HG03280 (cell line): ENCODE results near the gene FAM53A.

ENCODE experiments used
- ATAC-seq: cut with Tn5 transposase; IDR thresholded peaks from one replicate; pipeline ENCODE4 v1.9.1; 2021; ENCODE audit warnings: mild to moderate bottlenecking, moderate library complexity; ENCODE audit not compliant: unreplicated experiment

Gene FAM53A, protein sequence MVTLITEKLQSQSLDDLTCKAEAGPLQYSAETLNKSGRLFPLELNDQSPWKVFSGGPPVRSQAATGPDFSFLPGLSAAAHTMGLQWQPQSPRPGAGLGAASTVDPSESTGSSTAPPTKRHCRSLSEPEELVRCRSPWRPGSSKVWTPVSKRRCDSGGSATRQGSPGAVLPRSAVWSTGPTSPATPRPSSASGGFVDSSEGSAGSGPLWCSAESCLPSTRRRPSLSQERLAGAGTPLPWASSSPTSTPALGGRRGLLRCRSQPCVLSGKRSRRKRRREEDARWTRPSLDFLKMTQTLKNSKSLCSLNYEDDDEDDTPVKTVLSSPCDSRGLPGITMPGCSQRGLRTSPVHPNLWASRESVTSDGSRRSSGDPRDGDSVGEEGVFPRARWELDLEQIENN

DNA sequence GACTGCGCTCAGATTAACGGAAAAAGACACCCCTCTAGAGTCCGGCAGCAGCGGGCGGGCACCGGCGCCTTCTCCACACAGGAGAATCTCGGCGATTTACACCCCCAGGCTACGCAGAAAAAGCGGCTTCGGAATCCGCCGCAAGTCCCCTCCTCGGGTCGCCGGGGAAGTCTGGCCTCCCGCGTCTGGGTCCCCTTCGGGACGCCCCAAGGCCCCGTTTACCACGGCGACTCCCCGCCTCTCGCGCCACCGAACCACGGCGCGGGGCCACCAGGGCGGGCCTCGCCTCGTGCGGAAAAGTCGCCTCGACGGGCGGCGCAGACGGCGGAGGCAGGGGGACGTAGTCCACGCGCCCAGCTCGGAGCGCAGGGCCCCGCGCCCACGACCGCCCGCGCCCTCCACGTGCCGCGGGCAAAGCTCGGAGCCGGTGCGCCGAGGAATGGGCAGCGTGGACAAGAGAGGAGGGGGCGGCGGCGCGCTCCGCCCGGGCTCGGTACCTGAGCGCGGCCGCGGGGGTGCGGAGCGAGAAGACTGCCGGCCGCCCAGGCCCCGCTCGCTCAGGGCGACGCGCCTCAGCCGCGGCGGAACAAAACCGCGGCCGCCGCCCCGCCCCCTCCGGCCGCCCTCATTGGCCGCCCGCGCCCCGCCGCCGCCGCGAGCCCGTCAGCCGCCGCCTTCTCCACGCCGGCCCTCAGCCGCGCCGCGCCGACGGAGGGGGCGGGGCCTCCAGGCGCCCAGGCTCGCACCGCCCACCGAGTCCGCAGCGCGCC is at the start of gene FAM53A:
FAM53A (minus strand) TSS at position 578 of the 770 bp plus-strand sequence. CDS start 15,572 bp downstream, outside the sequence.
- peak; percentile 93 for ATAC-seq

DNA sequence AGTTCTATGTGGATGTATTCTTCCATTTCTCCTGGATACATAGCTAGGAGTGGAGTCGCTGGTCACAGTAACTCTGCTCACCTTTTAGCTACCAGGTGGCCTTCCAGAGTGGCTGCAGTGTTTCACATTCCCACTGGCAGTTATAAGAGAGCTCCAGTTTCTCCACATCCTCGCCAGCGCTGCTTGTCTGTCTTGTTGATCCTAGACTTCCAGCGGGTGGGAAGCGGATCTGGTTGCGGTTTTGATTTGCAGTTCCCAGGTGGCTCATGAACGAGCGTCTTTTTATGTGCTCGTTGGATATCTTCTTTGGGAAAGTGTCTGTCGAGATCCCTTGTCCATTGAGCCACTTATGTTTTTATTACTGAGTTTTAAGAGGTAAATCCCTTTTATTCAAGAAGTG is 48.8 kb upstream of the FAM53A start:
- no peak for ATAC-seq

DNA sequence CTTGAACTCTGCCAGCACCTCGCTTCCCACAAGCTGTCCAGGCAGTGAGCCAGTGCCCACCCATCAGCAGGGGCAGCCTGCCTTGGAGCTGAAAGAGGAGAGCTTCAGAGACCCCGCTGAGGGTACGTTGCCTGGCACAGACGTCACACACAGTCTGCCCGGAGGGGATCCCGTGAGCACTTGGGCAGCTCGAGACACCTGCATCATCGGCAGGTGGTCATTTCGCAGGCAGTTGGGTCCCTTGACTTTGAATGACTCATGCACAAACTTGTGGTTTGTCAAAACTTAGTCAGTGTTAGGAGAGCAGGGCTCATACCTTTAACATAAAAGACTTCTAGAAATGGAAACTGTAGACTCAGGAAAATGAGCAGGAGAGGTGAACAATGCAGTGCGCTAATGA is 47.1 kb upstream of the FAM53A start:
- ATAC-seq: no peak

DNA sequence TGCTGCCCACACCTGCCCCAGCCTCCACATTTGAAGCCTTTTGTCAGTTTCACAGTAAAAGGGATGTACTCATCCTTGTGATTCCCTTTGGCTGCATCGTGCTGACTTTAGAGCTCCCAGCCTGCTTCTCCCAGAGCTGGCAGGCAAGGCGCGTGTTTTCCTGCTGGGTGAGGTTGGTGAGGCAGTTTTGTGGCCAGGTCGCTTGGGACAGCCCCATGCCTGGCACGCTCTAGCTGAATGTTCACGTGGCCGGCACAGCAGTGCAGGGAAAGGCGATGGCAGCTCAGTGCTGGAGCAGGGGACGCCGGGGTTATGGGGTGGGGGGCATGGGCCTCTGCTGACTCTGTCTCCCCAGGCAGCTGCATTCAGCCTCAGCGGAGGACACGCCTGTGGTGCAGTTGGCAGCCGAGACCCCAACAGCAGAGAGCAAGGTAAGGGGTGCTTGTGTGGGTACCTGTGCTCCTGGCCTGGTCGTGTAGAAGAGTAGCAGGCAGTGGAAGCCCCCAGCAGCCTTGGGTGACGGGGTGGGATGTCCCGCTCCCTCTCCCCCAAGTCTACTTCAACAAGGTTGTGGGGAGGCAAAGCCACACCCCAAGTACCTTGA is 46.5 kb upstream of the FAM53A start:
- no peak for ATAC-seq

DNA sequence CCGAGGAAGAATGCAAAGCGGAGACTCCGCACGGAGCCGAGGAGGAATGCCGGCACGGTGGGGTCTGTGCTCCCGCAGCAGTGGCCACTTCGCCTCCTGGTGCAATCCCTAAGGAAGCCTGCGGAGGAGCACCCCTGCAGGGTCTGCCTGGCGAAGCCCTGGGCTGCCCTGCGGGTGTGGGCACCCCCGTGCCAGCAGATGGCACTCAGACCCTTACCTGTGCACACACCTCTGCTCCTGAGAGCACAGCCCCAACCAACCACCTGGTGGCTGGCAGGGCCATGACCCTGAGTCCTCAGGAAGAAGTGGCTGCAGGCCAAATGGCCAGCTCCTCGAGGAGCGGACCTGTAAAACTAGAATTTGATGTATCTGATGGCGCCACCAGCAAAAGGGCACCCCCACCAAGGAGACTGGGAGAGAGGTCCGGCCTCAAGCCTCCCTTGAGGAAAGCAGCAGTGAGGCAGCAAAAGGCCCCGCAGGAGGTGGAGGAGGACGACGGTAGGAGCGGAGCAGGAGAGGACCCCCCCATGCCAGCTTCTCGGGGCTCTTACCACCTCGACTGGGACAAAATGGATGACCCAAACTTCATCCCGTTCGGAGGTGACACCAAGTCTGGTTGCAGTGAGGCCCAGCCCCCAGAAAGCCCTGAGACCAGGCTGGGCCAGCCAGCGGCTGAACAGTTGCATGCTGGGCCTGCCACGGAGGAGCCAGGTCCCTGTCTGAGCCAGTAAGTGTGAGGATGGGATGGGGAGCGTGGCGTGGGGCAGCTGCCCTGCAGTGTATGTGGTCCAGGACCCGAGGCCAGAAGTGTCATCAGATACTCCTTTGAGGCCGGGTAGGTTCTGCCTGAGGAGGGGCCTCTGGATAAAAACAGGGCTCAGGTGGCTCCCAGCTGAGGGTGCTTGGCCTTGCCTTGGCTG is 44.2 kb upstream of the FAM53A start:
- no peak for ATAC-seq

DNA sequence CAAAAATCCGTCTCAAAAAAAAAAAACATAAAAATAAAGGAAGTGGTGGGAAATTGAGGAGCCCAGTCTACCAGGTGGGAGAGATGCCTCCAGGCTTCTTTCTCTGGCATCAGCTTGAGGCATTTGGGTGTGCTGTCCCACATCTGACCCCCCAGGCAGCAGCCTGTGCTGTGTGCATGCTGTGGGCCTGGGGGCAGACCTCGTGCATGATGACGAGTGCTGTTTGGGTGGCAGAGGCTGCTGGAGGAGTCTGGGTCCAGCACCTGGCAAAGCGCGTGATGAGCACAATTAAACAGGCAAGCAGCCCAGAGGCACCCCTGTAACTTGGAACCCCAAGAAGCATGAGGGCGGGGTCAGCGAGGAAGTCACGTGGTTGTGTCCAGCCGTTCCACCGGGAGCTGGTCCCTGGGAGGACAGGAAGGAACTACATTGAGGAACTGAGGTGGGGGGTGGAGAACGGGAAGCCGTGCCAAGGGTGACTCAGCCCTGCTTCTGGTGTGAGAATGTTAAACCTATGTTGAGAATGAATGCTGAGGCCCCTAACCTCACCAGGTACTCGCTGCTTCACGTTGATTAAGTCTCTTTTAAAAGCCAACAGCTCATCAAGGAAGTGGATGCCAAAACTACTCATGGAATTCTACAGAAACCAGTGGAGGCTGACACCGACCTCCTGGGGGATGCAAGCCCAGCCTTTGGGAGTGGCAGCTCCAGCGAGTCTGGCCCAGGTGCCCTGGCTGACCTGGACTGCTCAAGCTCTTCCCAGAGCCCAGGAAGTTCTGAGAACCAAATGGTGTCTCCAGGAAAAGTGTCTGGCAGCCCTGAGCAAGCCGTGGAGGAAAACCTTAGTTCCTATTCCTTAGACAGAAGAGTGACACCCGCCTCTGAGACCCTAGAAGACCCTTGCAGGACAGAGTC is 43.3 kb upstream of the FAM53A start:
- ATAC-seq: no peak

DNA sequence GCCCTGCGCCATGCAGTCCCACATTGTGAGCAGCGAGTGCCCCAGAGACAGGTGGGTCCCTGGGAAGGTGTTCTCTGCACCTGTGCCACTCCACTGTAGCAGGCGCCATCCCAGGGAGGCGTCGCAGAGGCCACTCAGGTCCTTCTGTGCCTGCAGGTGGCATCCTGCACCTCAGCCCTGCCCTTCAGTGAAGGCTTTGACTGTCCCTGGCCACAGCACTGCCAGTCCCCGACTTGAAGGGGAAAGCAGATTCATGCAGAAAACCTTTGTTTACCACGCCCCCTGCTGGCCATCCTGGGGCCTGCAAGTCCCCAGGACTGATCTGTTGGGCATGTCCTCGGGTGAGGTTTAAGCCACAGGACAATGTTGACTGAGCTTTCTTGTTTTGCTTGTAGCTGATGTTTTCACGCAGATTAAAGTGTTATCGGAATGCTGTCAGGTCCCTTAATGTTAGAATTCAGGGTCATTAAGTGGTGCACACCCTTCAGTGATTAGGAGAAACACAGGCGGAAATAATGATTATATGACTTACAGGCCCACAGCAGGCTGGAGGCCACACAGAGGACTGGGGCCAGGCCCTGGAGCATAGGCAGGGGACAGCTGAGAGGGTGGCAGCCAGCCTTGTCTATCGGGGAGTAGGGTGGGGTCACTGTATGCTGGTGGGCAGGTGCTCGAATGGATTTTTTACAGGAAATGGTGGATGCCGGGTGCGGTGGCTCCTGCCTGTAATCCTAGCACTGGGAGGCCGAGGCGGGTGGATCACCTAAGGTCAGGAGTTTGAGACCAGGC is 42.2 kb upstream of the FAM53A start:
- ATAC-seq: no peak

DNA sequence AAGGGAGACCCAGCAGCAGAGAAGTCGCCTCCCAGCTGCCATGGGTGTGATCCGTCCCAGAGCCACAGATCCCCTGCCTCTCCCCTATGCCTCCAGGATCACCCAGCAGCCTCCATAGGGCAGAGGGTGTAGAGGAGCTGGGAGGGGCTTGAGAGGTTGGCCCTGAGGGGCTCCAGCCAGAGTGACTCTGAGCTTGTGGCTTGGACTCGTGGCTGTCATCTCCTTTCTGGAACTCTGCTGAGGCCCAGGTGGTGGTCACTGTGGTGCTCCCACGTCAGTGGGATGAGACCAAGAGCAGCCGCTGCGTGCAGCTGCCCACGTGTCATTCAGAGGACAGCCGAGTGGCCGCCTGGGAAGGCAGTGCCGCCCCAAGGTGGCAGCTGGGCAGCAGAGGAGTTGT is 41.4 kb upstream of the FAM53A start:
- no peak for ATAC-seq

DNA sequence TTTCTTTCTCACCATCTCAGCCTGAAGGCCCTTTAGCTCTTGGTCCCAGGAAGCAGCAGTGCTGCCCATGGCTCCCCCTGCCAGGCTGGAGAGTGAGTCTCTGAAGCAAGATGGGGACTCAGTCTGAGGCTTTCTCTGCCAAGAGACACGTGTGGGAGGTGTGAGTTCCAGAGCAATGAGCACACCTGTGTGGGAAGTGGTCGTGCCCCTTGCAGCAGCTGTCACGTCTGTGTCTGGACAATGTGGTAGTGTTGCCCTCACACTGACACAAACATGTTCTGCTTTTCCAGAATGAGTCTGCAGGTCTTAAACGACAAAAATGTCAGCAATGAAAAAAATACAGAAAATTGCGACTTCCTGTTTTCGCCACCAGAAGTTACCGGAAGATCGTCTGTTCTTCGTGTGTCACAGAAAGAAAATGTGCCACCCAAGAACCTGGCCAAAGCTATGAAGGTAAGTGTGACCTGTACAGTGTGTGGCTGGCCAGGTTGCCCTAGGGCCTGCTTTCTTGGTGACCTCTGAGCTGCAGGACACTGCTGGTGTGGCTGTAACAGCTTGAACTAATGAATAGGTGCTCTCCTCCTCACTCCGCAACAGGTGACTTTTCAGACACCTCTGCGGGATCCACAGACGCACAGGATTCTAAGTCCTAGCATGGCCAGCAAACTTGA is 39.2 kb upstream of the FAM53A start:
- no peak for ATAC-seq

DNA sequence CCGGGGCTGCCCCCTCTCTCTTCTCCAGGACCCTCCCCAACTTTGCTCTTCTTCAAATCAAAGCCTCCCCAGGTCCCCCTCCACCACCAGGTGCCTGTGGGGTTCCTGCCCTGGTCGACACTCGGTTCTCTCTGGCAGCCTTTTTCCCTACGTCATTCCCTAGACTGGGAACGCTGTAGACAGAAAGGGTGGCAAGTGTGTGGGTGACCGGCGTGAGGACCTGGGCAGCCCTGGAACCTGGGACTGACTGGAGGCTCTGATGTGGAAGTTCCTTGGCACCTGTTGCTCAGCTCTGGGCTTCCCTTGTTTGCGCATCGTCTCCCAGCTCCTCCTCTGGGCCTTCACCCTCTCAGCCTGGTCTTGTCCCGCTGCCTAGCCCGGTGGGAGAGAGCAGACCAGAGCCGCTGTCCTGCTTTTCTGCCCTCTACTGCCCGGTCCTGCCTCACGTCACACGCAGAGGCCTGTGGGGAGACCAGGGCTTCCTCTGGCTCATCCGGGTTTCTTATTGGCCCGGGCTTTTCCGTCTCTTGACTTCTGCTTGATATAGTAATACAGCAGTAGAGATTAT is 38.5 kb upstream of the FAM53A start:
- no peak for ATAC-seq

DNA sequence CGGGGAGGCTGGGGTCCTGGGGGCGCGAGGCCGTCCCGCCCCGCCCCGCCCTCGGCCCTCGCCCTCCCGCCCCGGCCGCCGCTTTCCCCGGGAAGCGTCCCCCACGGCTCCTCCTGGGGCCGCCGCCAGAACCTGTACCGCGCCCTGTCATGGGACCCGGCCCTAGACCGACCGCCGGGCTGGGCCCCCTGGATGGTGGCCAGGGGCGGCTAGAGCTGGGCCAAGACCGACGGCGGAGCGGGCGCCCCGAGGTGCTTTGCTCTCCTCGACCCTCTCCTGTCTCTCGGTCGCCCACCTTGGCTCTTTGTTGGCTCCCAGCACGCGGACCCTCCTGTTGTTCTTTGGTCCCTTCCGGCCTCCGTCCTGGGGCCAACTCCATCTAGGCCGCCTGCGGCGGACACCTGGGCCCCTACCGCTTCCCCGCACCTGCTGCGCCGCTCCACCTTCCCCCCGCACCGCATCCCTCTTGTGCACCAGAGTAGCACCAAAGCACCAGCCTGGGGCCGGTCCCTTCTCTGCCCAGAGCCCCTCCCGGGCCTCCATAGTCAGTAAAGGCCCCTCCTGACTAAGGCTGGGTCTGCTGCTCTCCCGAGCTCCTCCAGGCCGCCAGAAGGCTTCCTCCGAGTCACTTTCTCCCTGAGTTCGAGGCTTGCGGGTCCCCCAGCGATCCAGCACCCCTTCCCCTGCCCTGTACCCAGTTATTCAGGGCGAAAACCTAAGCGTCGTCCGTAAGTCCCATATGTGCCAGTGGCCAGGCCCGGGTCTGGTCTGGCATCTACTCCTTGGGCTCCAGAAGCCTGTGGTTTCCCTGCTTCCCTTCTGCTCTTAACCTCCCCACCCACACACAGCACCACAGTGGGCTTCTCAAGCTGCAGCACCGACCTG is 37.8 kb upstream of the FAM53A start:
- ATAC-seq: peak; percentile 3

DNA sequence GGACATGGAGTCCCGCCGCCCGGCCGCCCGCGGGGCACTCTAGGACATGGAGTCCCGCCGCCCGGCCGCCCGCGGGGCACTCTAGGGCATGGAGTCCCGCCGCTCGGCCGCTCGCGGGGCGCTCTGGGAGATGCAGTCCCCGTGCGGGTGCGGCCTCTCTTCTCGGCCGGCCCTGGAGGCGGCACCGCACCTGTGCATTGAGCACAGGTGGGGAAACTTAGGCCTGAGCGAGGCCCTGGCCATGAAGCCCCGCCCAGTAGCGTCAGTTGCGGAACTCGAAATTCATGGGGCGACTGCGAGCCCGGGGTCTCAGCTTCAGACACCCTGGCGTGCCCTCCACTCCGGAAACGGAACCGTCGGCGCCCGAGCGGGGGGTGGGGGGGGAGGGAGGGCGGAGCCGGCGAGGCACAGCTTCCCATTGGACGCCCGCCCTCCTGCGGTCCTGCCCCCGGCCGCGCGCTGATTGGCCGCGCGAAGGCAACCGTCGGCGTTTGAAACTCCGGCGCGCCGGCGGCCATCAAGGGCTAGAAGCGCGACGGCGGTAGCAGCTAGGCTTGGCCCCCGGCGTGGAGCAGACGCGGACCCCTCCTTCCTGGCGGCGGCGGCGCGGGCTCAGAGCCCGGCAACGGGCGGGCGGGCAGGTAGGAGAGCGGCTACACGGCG is 37.0 kb upstream of the FAM53A start, which contains the start of the genes TACC3 and TMEM129:
TACC3 (plus strand) TSS at position 519 of the 663 bp plus-strand sequence. CDS start 1,901 bp downstream, outside the sequence.
TMEM129 (minus strand) TSS at position 321 of the 663 bp plus-strand sequence. CDS start 486 bp downstream, outside the sequence.
- ATAC-seq: peak; percentile 85

DNA sequence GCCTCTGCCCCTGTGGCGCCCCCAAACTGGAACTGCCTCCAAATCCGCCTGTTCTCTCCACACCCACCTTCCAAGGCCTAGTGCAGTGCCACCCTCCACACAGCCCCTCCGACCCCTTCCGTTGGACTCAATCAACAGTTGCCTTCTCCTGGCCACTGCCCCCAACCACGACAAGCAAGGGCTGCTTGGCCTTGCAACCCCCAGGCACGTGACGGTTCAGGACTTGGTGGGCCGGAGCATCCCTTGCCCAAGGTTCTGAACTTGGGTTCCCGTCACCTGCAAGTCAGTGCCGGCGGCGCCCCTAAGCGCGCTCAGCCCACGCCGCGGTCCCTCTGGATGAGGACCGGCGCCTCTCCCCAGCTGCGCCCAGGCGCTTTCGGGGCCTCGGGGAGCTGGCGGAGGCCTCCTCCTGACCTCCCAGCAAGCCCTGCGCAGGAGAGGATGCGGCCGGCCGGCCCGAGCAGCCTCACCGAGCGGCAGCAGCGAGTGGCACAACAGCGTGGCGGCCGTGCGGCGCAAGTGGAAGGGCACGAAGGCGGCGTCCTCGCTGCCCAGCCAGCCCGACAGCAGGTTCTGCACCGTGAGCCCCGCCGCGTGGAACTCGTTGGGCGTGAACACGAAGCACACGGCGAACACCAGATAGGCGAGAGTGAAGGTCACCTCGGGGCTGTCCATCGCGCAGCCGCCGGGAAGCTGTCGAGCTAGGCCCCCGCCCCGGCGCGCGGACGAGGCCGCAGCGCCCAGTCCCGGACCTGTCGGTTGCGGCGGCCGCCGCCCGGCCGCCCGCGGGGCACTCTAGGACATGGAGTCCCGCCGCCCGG is 36.3 kb upstream of the FAM53A start:
- peak; percentile 16 for ATAC-seq

DNA sequence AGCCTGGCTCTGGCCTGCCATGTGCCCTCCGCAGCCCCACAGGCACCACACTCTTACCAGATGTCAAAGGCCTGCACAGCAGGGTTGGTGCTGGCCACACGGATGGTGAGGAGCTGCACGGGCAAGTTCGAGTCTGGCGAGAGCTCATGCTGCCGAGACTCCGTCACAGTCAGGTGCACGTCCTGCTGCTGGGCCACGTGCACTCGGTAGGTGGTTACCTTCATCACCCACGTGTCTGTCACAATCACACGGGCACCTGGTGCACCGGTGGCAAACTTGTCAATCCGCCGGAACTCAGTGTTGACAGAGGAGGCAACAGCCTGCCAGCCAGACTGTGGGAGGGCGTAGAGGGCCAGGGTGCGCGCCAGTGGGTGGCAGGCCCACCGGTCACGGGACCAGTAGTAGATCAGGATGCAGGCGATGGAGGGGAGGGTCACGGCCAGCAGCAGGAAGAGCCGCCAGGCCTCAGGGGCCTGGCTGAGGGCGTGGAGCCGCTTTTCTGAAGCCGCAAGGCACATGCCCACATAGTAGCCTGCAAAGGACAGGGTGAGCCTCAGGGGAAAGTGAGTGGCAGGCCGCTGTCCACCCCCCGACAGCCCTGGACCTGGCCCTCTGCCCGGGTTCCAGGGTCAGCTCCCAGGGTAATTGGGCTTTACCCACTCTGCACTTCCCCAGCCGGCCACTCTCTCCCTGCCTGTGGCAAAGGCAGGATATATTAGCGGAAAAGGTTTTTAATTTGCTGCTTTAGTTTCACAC is 34.2 kb upstream of the FAM53A start:
- no peak for ATAC-seq
